Neural cell (in vitro differentiated cells): ENCODE measurements around the gene ZNF524. TPM values are rescaled to one million over a fixed set of nuclear protein-coding genes. Genes with fewer than 3 reads are reported as not detected.

Source experiments
- H2AFZ ChIP-seq: fragments of 200-600, 300-800 bp; sonication (generic), shearing (Covaris generic); 2 replicates; pipeline ENCODE4 v1.6.0; 2014; ENCODE audit warnings: low read depth, mild to moderate bottlenecking, antibody characterized with exemption, low read length, moderate library complexity
- H3F3A ChIP-seq: fragments of 200-600 bp; shearing (Covaris generic); 2 replicates; pipeline ENCODE4 v1.6.1; 2016; ENCODE audit warnings: mild to moderate bottlenecking, moderate library complexity, mixed read lengths, antibody characterized with exemption, low read length; ENCODE audit not compliant: insufficient read depth, poor library complexity, severe bottlenecking
- H3K27ac ChIP-seq: fragments of 200-600, 300-800 bp; sonication (generic), shearing (Covaris generic); 2 replicates; pipeline ENCODE4 v1.5.1; 2014; ENCODE audit warnings: mild to moderate bottlenecking, low read length, moderate library complexity
- H3K27me3 ChIP-seq: fragments of 300-800, 200-600 bp; sonication (generic), shearing (Covaris generic); 2 replicates; pipeline ENCODE4 v1.6.0; 2014; ENCODE audit warnings: mild to moderate bottlenecking, low read depth, low read length, moderate library complexity; ENCODE audit not compliant: insufficient read depth
- H3K36me3 ChIP-seq: fragments of 300-800, 200-600 bp; sonication (generic), shearing (Covaris generic); 2 replicates; pipeline ENCODE4 v1.5.1; 2014; ENCODE audit warnings: mild to moderate bottlenecking, antibody characterized with exemption, low read length, moderate library complexity; ENCODE audit not compliant: insufficient read depth
- H3K4me2 ChIP-seq: fragments of 300-800, 200-600 bp; sonication (generic), shearing (Covaris generic); 2 replicates; pipeline ENCODE4 v1.6.0; 2014; ENCODE audit warnings: mild to moderate bottlenecking, low read length
- H3K4me3 ChIP-seq: fragments of 300-800, 200-600 bp; sonication (generic), shearing (Covaris generic); 2 replicates; pipeline ENCODE4 v1.5.1; 2014; ENCODE audit warnings: mild to moderate bottlenecking, low read length, moderate library complexity
- H3K79me2 ChIP-seq: fragments of 200-600 bp; shearing (Covaris generic); replicated peaks from 2 replicates; pipeline ENCODE4 v1.6.0; 2014; ENCODE audit warnings: mild to moderate bottlenecking, low read length, moderate library complexity; ENCODE audit not compliant: insufficient read depth
- H3K9ac ChIP-seq: fragments of 300-800, 200-600 bp; sonication (generic), shearing (Covaris generic); 2 replicates; pipeline ENCODE4 v1.6.1; 2016; ENCODE audit warnings: mild to moderate bottlenecking, low read length, mixed read lengths
- H3K9me2 ChIP-seq: fragments of 200-600 bp; shearing (Covaris generic); 2 replicates; pipeline ENCODE4 v1.6.1; 2016; ENCODE audit warnings: mild to moderate bottlenecking, low read length, mixed read lengths; ENCODE audit not compliant: insufficient read depth
- H3K9me3 ChIP-seq: fragments of 200-600, 300-800 bp; sonication (generic), shearing (Covaris generic); 2 replicates; pipeline ENCODE4 v1.6.1; 2016; ENCODE audit warnings: mild to moderate bottlenecking, mixed run types, low read length, moderate library complexity, mixed read lengths
- H4K20me1 ChIP-seq: fragments of 200-600 bp; shearing (Covaris generic); 2 replicates; pipeline ENCODE4 v1.6.1; 2016; ENCODE audit warnings: mild to moderate bottlenecking, mixed run types; ENCODE audit not compliant: insufficient read depth
- CTCF ChIP-seq: fragments of 450-650 bp; IDR thresholded peaks from 2 replicates; pipeline ENCODE4 v1.5.1; 2014; ENCODE audit warnings: antibody characterized with exemption, mild to moderate bottlenecking, moderate library complexity; ENCODE audit not compliant: poor library complexity, severe bottlenecking
- EP300 ChIP-seq: fragments of 450-650 bp; conservative IDR thresholded peaks from 2 replicates; pipeline ENCODE4 v1.6.1; 2014; ENCODE audit warnings: antibody characterized with exemption, mild to moderate bottlenecking, moderate library complexity; ENCODE audit not compliant: poor library complexity, severe bottlenecking
- EZH2 ChIP-seq: fragments of 200-600, 300-800 bp; shearing (Covaris generic), sonication (generic); IDR thresholded peaks from 2 replicates; pipeline ENCODE4 v1.6.1; 2014; ENCODE audit warnings: antibody characterized with exemption, low read length, borderline replicate concordance, mild to moderate bottlenecking; ENCODE audit not compliant: insufficient read depth, poor library complexity, severe bottlenecking
- MXI1 ChIP-seq: fragments of 450-650 bp; conservative IDR thresholded peaks from 2 replicates; pipeline ENCODE4 v1.6.1; 2014; ENCODE audit warnings: antibody characterized with exemption, mild to moderate bottlenecking; ENCODE audit not compliant: poor library complexity, severe bottlenecking
- POLR2AphosphoS5 ChIP-seq: IDR thresholded peaks from 2 replicates; pipeline ENCODE4 v1.6.1; 2012
- RAD21 ChIP-seq: fragments of 450-650 bp; conservative IDR thresholded peaks from 2 replicates; pipeline ENCODE4 v1.6.1; 2014; ENCODE audit warnings: antibody characterized with exemption, mild to moderate bottlenecking, moderate library complexity
- REST ChIP-seq: IDR thresholded peaks from 2 replicates; pipeline ENCODE4 v1.6.1; 2012; ENCODE audit warnings: borderline replicate concordance
- SMC3 ChIP-seq: fragments of 450-650 bp; conservative IDR thresholded peaks from 2 replicates; pipeline ENCODE4 v1.6.1; 2014; ENCODE audit warnings: antibody characterized with exemption, mild to moderate bottlenecking, moderate library complexity; ENCODE audit not compliant: poor library complexity
- TAF1 ChIP-seq: IDR thresholded peaks from 2 replicates; pipeline ENCODE4 v1.6.1; 2012; ENCODE audit warnings: low read depth
- polyA plus RNA-seq: library from polyadenylated mRNA; depleted of rRNA; stranded (reverse); fragments of >200 nt; gene quantifications from 2 replicates; pipeline ENCODE4 v1.2.3, GENCODE V29; 2014

Gene ZNF524
- polyA plus RNA-seq, 1 donor from 2014 or later = 3.2 TPM

DNA sequence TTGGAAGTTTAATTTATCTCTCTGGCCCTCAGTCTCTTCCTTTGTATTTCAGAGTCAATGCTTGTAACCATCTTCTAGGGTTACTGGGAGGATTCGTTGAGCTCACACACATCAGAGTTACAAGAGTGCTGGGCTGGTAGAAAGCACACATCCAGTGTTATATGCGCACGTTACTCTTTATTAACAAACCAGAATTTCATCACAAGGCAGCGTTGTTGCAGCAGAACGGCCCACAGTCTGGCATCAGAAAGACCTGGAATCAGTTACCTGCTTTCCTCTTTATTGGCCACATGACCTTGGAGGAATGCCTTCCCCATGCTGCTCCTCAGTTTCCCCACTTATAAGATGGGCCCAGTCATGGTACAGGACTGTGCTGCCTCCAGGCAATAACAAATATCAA is 9.2 kb downstream of the ZNF524 start:
- Histone ChIP-seq H3K27ac (no peak overlapping the region), H4K20me1 (no peaks in the 10 kb centered on the region), H3F3A (no peaks in the 10 kb centered on the region), H3K27me3 (no peaks in the 10 kb centered on the region), H3K79me2 (peaks cover 25% of the 10 kb centered on the region), H3K4me3 (no peak overlapping the region), H3K9ac (no peak overlapping the region), H3K9me3 (no peaks in the 10 kb centered on the region), H3K4me2 (no peak overlapping the region), H2AFZ (no peak overlapping the region), H3K9me2 (no peaks in the 10 kb centered on the region), H3K36me3 (peaks cover 8% of the 10 kb centered on the region)
- TF ChIP-seq SMC3 (no peak), REST (no peak), POLR2AphosphoS5 (no peak), EZH2 (no peak), RAD21 (no peak), CTCF (no peak), EP300 (no peak)

DNA sequence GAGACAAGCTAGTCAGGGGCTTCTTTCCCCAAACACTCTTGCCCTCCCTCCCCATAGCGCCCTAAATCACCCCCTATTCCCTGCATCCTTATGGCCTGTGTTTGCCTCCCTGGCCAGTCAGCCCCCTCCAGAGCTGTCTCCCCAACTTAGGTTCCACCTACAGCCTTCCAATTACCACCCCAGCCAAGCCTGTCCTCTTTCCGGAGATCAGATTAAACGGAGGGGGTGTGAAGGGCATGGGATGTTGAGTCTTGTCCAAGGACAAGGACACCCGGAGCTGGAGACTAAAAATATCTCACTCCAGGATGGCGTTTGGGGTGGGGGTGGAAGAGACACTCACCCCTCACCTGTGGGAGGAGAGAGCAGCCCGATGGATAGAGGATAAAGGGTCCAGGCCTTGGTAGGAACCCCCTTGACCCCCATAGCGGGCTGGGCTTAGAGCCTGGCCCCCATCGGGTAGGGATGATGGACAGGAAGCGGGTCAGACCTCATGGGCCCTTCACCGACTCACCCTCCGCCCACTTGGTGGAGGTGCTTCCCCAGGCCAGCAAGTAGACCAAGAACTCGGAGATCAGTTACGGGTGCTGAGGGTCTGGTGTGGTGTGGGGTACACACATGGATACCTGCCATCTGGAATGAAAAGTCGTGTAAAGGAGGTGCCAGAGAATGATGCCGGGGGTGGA is 11.4 kb downstream of the ZNF524 start:
- Histone ChIP-seq H3K9me2 (no peaks in the 10 kb centered on the region), H3K79me2 (peaks cover 25% of the 10 kb centered on the region), H3K4me2 (no peak overlapping the region), H3K9ac (no peak overlapping the region), H3K27ac (no peak overlapping the region), H3K27me3 (no peaks in the 10 kb centered on the region), H3K4me3 (no peak overlapping the region), H3K36me3 (peaks cover 8% of the 10 kb centered on the region), H3F3A (no peaks in the 10 kb centered on the region), H3K9me3 (no peaks in the 10 kb centered on the region), H2AFZ (no peak overlapping the region), H4K20me1 (no peaks in the 10 kb centered on the region)
- TF ChIP-seq REST (no peak), RAD21 (no peak), EP300 (no peak), POLR2AphosphoS5 (no peak), MXI1 (no peak), CTCF (no peak), TAF1 (no peak), EZH2 (no peak), SMC3 (no peak)
